Caco-2 (cell line): ENCODE results near the gene SDHAF3. TPM values are rescaled to one million over a fixed set of nuclear protein-coding genes. Genes with fewer than 3 reads are reported as not detected.

Experiments
- BruUV-seq: library from RNA; stranded (reverse); fragments of 400-500 nt; replicated peaks from 2 replicates; lab custom pipeline; 2021; lab: Mats Ljungman, UMichigan
- CTCF ChIA-PET: fragments of 300-600 bp; sonication (Branson Sonifier 250); formaldehyde crosslinking; loops from one replicate; lab custom pipeline; 2022; ENCODE audit warnings: antibody characterized with exemption; lab: Charles Lee
- POLR2A ChIA-PET: fragments of 300-600 bp; sonication (Branson Sonifier 250); formaldehyde crosslinking; loops from one replicate; lab custom pipeline; 2022; ENCODE audit warnings: antibody characterized with exemption; lab: Charles Lee
- DNase-seq, 2 experiments: peaks; one replicate each; pipeline versions ENCODE4 v3.0.0 to v3.0.0-alpha.2; 2020 to 2022
- H3K27me3 ChIP-seq: replicated peaks from 2 replicates; pipeline ENCODE4 v1.6.0; 2011; ENCODE audit warnings: low read length; ENCODE audit not compliant: control insufficient read depth, insufficient read depth
- H3K36me3 ChIP-seq: 2 replicates; pipeline ENCODE4 v1.5.1; 2011; ENCODE audit warnings: low read length; ENCODE audit not compliant: control insufficient read depth, insufficient read depth
- H3K4me1 ChIP-seq: fragments of 250-450 bp; sonication (Bioruptor Pico); 2 replicates; pipeline ENCODE4 v1.5.1; 2020; ENCODE audit warnings: mild to moderate bottlenecking
- H3K4me3 ChIP-seq: 2 replicates; pipeline ENCODE4 v1.5.1; 2011; ENCODE audit warnings: low read depth, mild to moderate bottlenecking, control low read depth, low read length
- H3K9me3 ChIP-seq: fragments of 250-450 bp; sonication (Bioruptor Pico); 2 replicates; pipeline ENCODE4 v1.5.1; 2020; ENCODE audit warnings: mild to moderate bottlenecking, moderate library complexity
- H3K27ac Mint-ChIP-seq: one replicate; pipeline ENCODE4 v1.8.0; 2022; ENCODE audit warnings: mixed read lengths; ENCODE audit not compliant: unreplicated experiment
- H3K27me3 Mint-ChIP-seq: one replicate; pipeline ENCODE4 v1.8.0; 2022; ENCODE audit warnings: mixed read lengths; ENCODE audit not compliant: insufficient read depth, unreplicated experiment
- H3K36me3 Mint-ChIP-seq: one replicate; pipeline ENCODE4 v1.8.0; 2022; ENCODE audit warnings: mild to moderate bottlenecking, mixed read lengths; ENCODE audit not compliant: insufficient read depth, unreplicated experiment
- H3K4me1 Mint-ChIP-seq: one replicate; pipeline ENCODE4 v1.8.0; 2022; ENCODE audit warnings: low read depth, mixed read lengths; ENCODE audit not compliant: unreplicated experiment
- H3K4me3 Mint-ChIP-seq: one replicate; pipeline ENCODE4 v1.8.0; 2022; ENCODE audit warnings: mild to moderate bottlenecking, moderate library complexity, mixed read lengths; ENCODE audit not compliant: unreplicated experiment
- H3K9me3 Mint-ChIP-seq: one replicate; pipeline ENCODE4 v1.8.0; 2022; ENCODE audit warnings: mixed read lengths; ENCODE audit not compliant: unreplicated experiment
- CTCF ChIP-seq, 2 experiments: fragments of 200-600 bp in 1 of 2; IDR thresholded peaks; 1 replicate in 1 of 2; 2 replicates in 1 of 2; pipeline versions ENCODE4 v1.5.1 to v1.8.0; 2011 to 2022; ENCODE audit warnings: antibody characterized with exemption in 1 of 2, control low read depth in 1 of 2, inconsistent platforms in 1 of 2, low read depth in 1 of 2, low read length in 1 of 2, mild to moderate bottlenecking in 1 of 2, moderate library complexity in 1 of 2; ENCODE audit not compliant: insufficient read depth in 1 of 2, severe bottlenecking in 1 of 2, unreplicated experiment in 1 of 2
- intact Hi-C: fragments of 100-400 bp; cut with micrococcal nuclease; formaldehyde crosslinking; loops from one replicate; pipeline ENCODE4 v1.10.0; 2022; ENCODE audit not compliant: unreplicated experiment
- total RNA-seq: library from RNA; stranded (reverse); gene quantifications from 2 replicates; pipeline ENCODE4 v1.2.3, GENCODE V29; 2022

Gene SDHAF3
- total RNA-seq, 1 experiment from 2014 or later = 13.1 TPM

GRCh38 chr7:97104719-97105238 is 12.7 kb upstream of the SDHAF3 start:
- H3K27ac Mint-ChIP-seq = no peak overlapping the region
- no peaks in the 10 kb centered on the region; the same call in 1 of the 2 replicates for H3K9me3 ChIP-seq
- POLR2A ChIA-PET = no interaction called here
- H3K27me3 ChIP-seq = no peaks in the 10 kb centered on the region
- DNase-seq = peak; percentile 79 to 90
- no peaks in the 10 kb centered on the region for H3K36me3 ChIP-seq
- no peak overlapping the region for H3K4me3 ChIP-seq
- TF ChIP-seq CTCF (IDR thresholded peaks at IDR 0.05; ENCODE audit: insufficient read depth in 1 of 2, low read depth in 1 of 2, low read length in 1 of 2, severe bottlenecking in 1 of 2, unreplicated experiment in 1 of 2) = peak; percentile 81 to 88
- H3K9me3 Mint-ChIP-seq = peaks cover 7% of the 10 kb centered on the region
- intact Hi-C loops = loop anchor here (1.0 to 5.0 kb wide), 5 partner anchors 74 to 741 kb away; no protein-coding TSS in a partner anchor
- peaks cover 14% of the 10 kb centered on the region for H3K27me3 Mint-ChIP-seq
- H3K4me3 Mint-ChIP-seq = no peak overlapping the region
- CTCF ChIA-PET = interaction anchor here (0.6 to 1.3 kb wide), 7 partner anchors 13 to 768 kb away, joined by 3 to 6 read pairs (median 3); partner anchors contain the start of gene SDHAF3
- no peaks in the 10 kb centered on the region for H3K36me3 Mint-ChIP-seq
- no peaks in the 10 kb centered on the region for H3K4me1 ChIP-seq
- BruUV-seq = no TSS peak
- no peaks in the 10 kb centered on the region for H3K4me1 Mint-ChIP-seq

- peaks cover 6% of the 10 kb centered on the region for H3K27me3 Mint-ChIP-seq
- peaks cover 7% of the 10 kb centered on the region for H3K9me3 Mint-ChIP-seq
- BruUV-seq = no TSS peak
- no peak for DNase-seq
- no peak overlapping the region for H3K27ac Mint-ChIP-seq
- ChIA-PET CTCF (no interaction called here), POLR2A (no interaction called here)
- Histone ChIP-seq H3K9me3 (no peaks in the 10 kb centered on the region; the same call in 1 of the 2 replicates), H3K27me3 (no peaks in the 10 kb centered on the region), H3K4me3 (no peak overlapping the region), H3K36me3 (no peaks in the 10 kb centered on the region), H3K4me1 (no peaks in the 10 kb centered on the region)
- TF ChIP-seq CTCF (IDR thresholded peaks at IDR 0.05; ENCODE audit: insufficient read depth in 1 of 2, low read depth in 1 of 2, low read length in 1 of 2, severe bottlenecking in 1 of 2, unreplicated experiment in 1 of 2) = no peak
- no peaks in the 10 kb centered on the region for H3K4me1 Mint-ChIP-seq
- intact Hi-C loops = no loop called here
- H3K4me3 Mint-ChIP-seq = no peak overlapping the region
- H3K36me3 Mint-ChIP-seq = no peaks in the 10 kb centered on the region
Observed at GRCh38 chr7:97107192-97107800, 10.2 kb upstream of the SDHAF3 start.

GRCh38 chr7:97116308-97116707 is 1.2 kb upstream of the SDHAF3 start:
- DNase-seq = no peak
- Histone ChIP-seq H3K4me3 (no peak overlapping the region), H3K36me3 (no peaks in the 10 kb centered on the region), H3K9me3 (no peaks in the 10 kb centered on the region), H3K4me1 (no peaks in the 10 kb centered on the region), H3K27me3 (no peaks in the 10 kb centered on the region)
- ChIA-PET POLR2A (no interaction called here), CTCF (no interaction called here)
- intact Hi-C loops = no loop called here
- peak overlapping the region; percentile 88 for H3K4me3 Mint-ChIP-seq
- no peaks in the 10 kb centered on the region for H3K9me3 Mint-ChIP-seq
- no peak for TF ChIP-seq CTCF (IDR thresholded peaks at IDR 0.05; ENCODE audit: insufficient read depth in 1 of 2, low read depth in 1 of 2, low read length in 1 of 2, severe bottlenecking in 1 of 2, unreplicated experiment in 1 of 2)
- peaks cover 8% of the 10 kb centered on the region for H3K36me3 Mint-ChIP-seq
- H3K27me3 Mint-ChIP-seq = no peaks in the 10 kb centered on the region
- no peaks in the 10 kb centered on the region for H3K4me1 Mint-ChIP-seq
- H3K27ac Mint-ChIP-seq = no peak overlapping the region
- no TSS peak for BruUV-seq
